Activated CD4-positive, alpha-beta T cell treated with anti-CD3 and anti-CD28 coated beads, Interleukin-2, Interleukin-6, amounts not matched to agents 100 ng/mL and 50 ng/mL, durations not matched to agents 16 hours and 8 hours (primary cell): ENCODE results near the gene NAXE.
A peak's percentile ranks its signal among the peaks of the same experiment; 100 is the strongest.
"Not testable (repeated sequence)": the region's sequence is repeated elsewhere in the genome, so short reads cannot be mapped to it uniquely, and the experiment has no call there.

Source experiments
- DNase-seq: peaks from one replicate; pipeline ENCODE4 v3.0.0-alpha.2; 2020

The NAXE gene

GRCh38 chr1:156591432-156592157 lies at the start of gene NAXE:
Gene NAXE (plus strand): TSS chr1:156591776. CDS start chr1:156591805, 29 bp downstream.
- peak; percentile 80 for DNase-seq

GRCh38 chr1:156543066-156543465 lies 48.5 kb upstream of the NAXE start:
- DNase-seq, result no peak

GRCh38 chr1:156544592-156545102 lies 46.9 kb upstream of the NAXE start:
- DNase-seq, result no peak

- DNase-seq, result no peak
Measured at GRCh38 chr1:156546267-156546666, 45.3 kb upstream of the NAXE start.

- DNase-seq, result no peak
Measured at GRCh38 chr1:156547434-156547833, 44.1 kb upstream of the NAXE start.

GRCh38 chr1:156547982-156548381 lies 43.6 kb upstream of the NAXE start:
- DNase-seq, result no peak

- DNase-seq, result no peak
Measured at GRCh38 chr1:156549390-156549789, 42.2 kb upstream of the NAXE start.

GRCh38 chr1:156549831-156550230 lies 41.7 kb upstream of the NAXE start:
- DNase-seq, result no peak

GRCh38 chr1:156550346-156550745 lies 41.2 kb upstream of the NAXE start:
- DNase-seq, result no peak

- DNase-seq, result no peak
Measured at GRCh38 chr1:156551066-156551643, 40.4 kb upstream of the NAXE start.

GRCh38 chr1:156551869-156552268 lies 39.7 kb upstream of the NAXE start:
- DNase-seq, result no peak

GRCh38 chr1:156552518-156552917 lies 39.1 kb upstream of the NAXE start:
- no peak for DNase-seq

- not testable (repeated sequence) for DNase-seq
Measured at GRCh38 chr1:156552937-156553336, 38.6 kb upstream of the NAXE start.

- DNase-seq, result no peak
Measured at GRCh38 chr1:156553860-156554485, 37.6 kb upstream of the NAXE start.

GRCh38 chr1:156554971-156555370 lies 36.6 kb upstream of the NAXE start:
- DNase-seq, result no peak

GRCh38 chr1:156555715-156556114 lies 35.9 kb upstream of the NAXE start:
- no peak for DNase-seq

- no peak for DNase-seq
Measured at GRCh38 chr1:156556354-156556753, 35.2 kb upstream of the NAXE start.

GRCh38 chr1:156559086-156559796 lies 32.3 kb upstream of the NAXE start:
- DNase-seq, result no peak

GRCh38 chr1:156559797-156560385 lies 31.7 kb upstream of the NAXE start:
- no peak for DNase-seq

GRCh38 chr1:156560585-156561163 lies 30.9 kb upstream of the NAXE start:
- no peak for DNase-seq

- DNase-seq, result no peak
Measured at GRCh38 chr1:156565519-156565918, 26.1 kb upstream of the NAXE start.

- no peak for DNase-seq
Measured at GRCh38 chr1:156566436-156566835, 25.1 kb upstream of the NAXE start.
